Heart left ventricle (tissue), 16 donors: ENCODE results near the gene ARFIP2. TPM values are rescaled to one million over a fixed set of nuclear protein-coding genes. Genes with fewer than 3 reads are reported as not detected.

ENCODE experiments used
- ATAC-seq, 4 donors: fragments of 200-7000 bp; cut with Tn5 transposase; one replicate each; pipeline ENCODE4 v1.9.1; 2020 to 2022; ENCODE audit warnings: moderate library complexity in 4 of 4, mild to moderate bottlenecking in 3 of 4, moderate number of reproducible peaks in 1 of 4
- DNase-seq, 5 donors: peaks; one replicate each; pipeline ENCODE4 v3.0.0-alpha.2; 2020
- H3K27ac ChIP-seq, 12 donors: fragments of 200-600 bp; sonication (generic) in 4 of 12; one replicate each; pipeline versions ENCODE4 v1.5.0 to v1.8.0; 2016 to 2022; ENCODE audit warnings: mild to moderate bottlenecking in 2 of 12
- H3K27me3 ChIP-seq, 9 donors: fragments of 200-600 bp; sonication (generic) in 2 of 9; one replicate each; pipeline versions ENCODE4 v1.5.1 to v1.8.0; 2016 to 2022; ENCODE audit warnings: mild to moderate bottlenecking in 3 of 9
- H3K36me3 ChIP-seq, 9 donors: fragments of 200-600 bp; sonication (generic) in 2 of 9; one replicate each; pipeline versions ENCODE4 v1.5.0 to v1.8.0; 2018 to 2022; ENCODE audit warnings: mild to moderate bottlenecking in 2 of 9
- H3K4me1 ChIP-seq, 12 donors: fragments of 200-600 bp; sonication (generic) in 4 of 12; one replicate each; pipeline versions ENCODE4 v1.5.0 to v1.8.0; 2016 to 2022; ENCODE audit warnings: mild to moderate bottlenecking in 3 of 12
- H3K4me3 ChIP-seq, 12 donors: fragments of 200-600 bp; sonication (generic) in 4 of 12; one replicate each; pipeline versions ENCODE4 v1.5.0 to v1.8.0; 2017 to 2022; ENCODE audit warnings: mild to moderate bottlenecking in 9 of 12, moderate library complexity in 4 of 12
- H3K9me3 ChIP-seq, 12 donors: fragments of 200-600 bp; sonication (generic) in 4 of 12; one replicate each; pipeline versions ENCODE4 v1.5.0 to v1.8.0; 2016 to 2022; ENCODE audit warnings: mild to moderate bottlenecking in 1 of 12
- CTCF ChIP-seq, 12 donors: fragments of 200-600 bp; sonication (generic) in 4 of 12; IDR thresholded peaks; one replicate each; pipeline versions ENCODE4 v1.5.0 to v1.8.0; 2018 to 2022; ENCODE audit warnings: antibody characterized with exemption in 12 of 12, mild to moderate bottlenecking in 5 of 12
- POLR2A ChIP-seq, 2 donors: fragments of 450-650 bp; IDR thresholded peaks; one replicate each; pipeline ENCODE4 v1.6.1; 2017; ENCODE audit warnings: antibody characterized with exemption in 2 of 2, mild to moderate bottlenecking in 2 of 2, moderate library complexity in 2 of 2
- WGBS, 4 donors: extraction: QIAGEN DNeasy Blood & Tissue Kit in 2 of 4; methylation state at CpG; one replicate each; pipeline versions ENCODE4 v1.1.5 to v1.1.7; 2013 to 2018; 5-methylcytosine and 5-hydroxymethylcytosine counted together
- intact Hi-C, 10 donors: fragments of 100-400 bp; cut with DNase I; formaldehyde crosslinking; loops; one replicate each; pipeline versions ENCODE4 v1.11.1 to v1.14.2; 2022
- polyA plus RNA-seq, 2 donors: library from polyadenylated mRNA; stranded (reverse); fragments of 200-250 nt; gene quantifications; one replicate each; pipeline ENCODE4 v1.2.3, GENCODE V29; 2013
- total RNA-seq, 9 donors: library from RNA; depleted of rRNA in 2 of 9; stranded (reverse); fragments of >200 nt in 2 of 9; fragmentation: NEBNext Ultra II Directional in 3 of 9; extraction: Animal tissue kit (Norgen Biotek cat#: 25700) in 3 of 9; gene quantifications; one replicate each; pipeline versions ENCODE4 v1.1.0 to v1.2.4, GENCODE V29; 2016 to 2023
- donor health status: ischemic (EF 13 %, LVEDD 7.1; RV severe dilation, severe dysfunction).
- donor health status: healthy with polysubstance abuse.
- donor health status: DM: no; HTN: yes; CAD: no.
- donor health status: DM: no; HTN: no; CAD: no.
- donor health status: ischemic (EF 25% LVEDD 6.9; RV normal size, moderate dysfunction).
- donor health status: ischemic (EF 25% LVEDD 5.7; RV mildly dilated, moderate dysfunction).
- donor health status: healthy.
- donor health status: DM: yes; HTN: yes; CAD: no.
- donor health status: ischemic (EF 35%, LVEDD 5.7; RV mildly dilated, moderate dysfunction).
- donor health status: nonischemic (EF 11% LVEDD 7.7; RV severe dilation, severe dysfunction).
- donor health status: DM: yes; HTN: yes; CAD: no.
- donor health status: PGD.
- donor health status: ischemic (EF 29% LVEDD 5.4; RV normal size, mild dysfunction).
- donor health status: nonischemic (EF 23%, LVEDD 6.1; RV moderate dilation, normal function).

The ARFIP2 gene
- total and polyA plus RNA-seq, 11 donors, result 10.7 to 36.7 (median 18.9) TPM

- H3K9me3 ChIP-seq, result no peaks in the 10 kb centered on the region
- H3K36me3 ChIP-seq, result peaks cover 0 to 62% (median 44%) of the 10 kb centered on the region in 9 donors
- H3K4me1 ChIP-seq, result no peaks in the 10 kb centered on the region
- WGBS, 4 donors, result 57 to 61% (median 59%) methylated on average over 2 of the region's 2 CpGs
- intact Hi-C loops, result loop anchor here (1.0 to 10.0 kb wide), 10 partner anchors 61 to 481 kb away; partner anchors contain the start of gene HPX (in 5 of the 10)
- H3K4me3 ChIP-seq, result no peak overlapping the region
- no peaks in the 10 kb centered on the region for H3K27me3 ChIP-seq
- no peak overlapping the region for H3K27ac ChIP-seq
- DNase-seq (no peak), ATAC-seq (peak in 3 of 4 donors; percentile 64 to 72 (median 66))
- TF ChIP-seq POLR2A (IDR thresholded peaks at IDR 0.05) (no peak), CTCF (IDR thresholded peaks at IDR 0.05) (peak; percentile 60 to 83 (median 75))
Measured at GRCh38 chr11:6505577-6506240, 24.6 kb upstream of the ARFIP2 start.

GRCh38 chr11:6504166-6504565 is 23.0 kb upstream of the ARFIP2 start:
- no peaks in the 10 kb centered on the region for H3K9me3 ChIP-seq
- intact Hi-C loops, result loop anchor here in 8 of 10 donors (2.0 to 10.0 kb wide), 6 partner anchors 59 to 479 kb away; partner anchors contain the start of gene HPX (in 4 of the 8)
- peaks cover 0 to 2% (median 0%) of the 10 kb centered on the region in 12 donors for H3K4me1 ChIP-seq
- TF ChIP-seq POLR2A (IDR thresholded peaks at IDR 0.05), result no peak
- TF ChIP-seq CTCF (IDR thresholded peaks at IDR 0.05), result no peak
- no peak for ATAC-seq
- no peaks in the 10 kb centered on the region for H3K27me3 ChIP-seq
- DNase-seq, result no peak
- no peak overlapping the region for H3K27ac ChIP-seq
- peaks cover 0 to 56% (median 36%) of the 10 kb centered on the region in 9 donors for H3K36me3 ChIP-seq
- 79 to 85% (median 82%) methylated on average over 3 of the region's 3 CpGs for WGBS, 4 donors
- H3K4me3 ChIP-seq, result no peak overlapping the region

- no peak for ATAC-seq
- intact Hi-C loops, result loop anchor here in 7 of 10 donors (5.0 to 10.0 kb wide), 5 partner anchors 58 to 478 kb away; partner anchors contain the start of gene HPX (in 4 of the 7)
- no peaks in the 10 kb centered on the region for H3K9me3 ChIP-seq
- H3K27ac ChIP-seq, result no peak overlapping the region
- no peaks in the 10 kb centered on the region for H3K27me3 ChIP-seq
- WGBS, 4 donors, result 94 to 98% (median 96%) methylated on average over 3 of the region's 3 CpGs
- peaks cover 0 to 55% (median 40%) of the 10 kb centered on the region in 9 donors for H3K36me3 ChIP-seq
- DNase-seq, result no peak
- TF ChIP-seq POLR2A (IDR thresholded peaks at IDR 0.05) (no peak), CTCF (IDR thresholded peaks at IDR 0.05) (no peak)
- H3K4me1 ChIP-seq, result peaks cover 0 to 17% (median 0%) of the 10 kb centered on the region in 12 donors
- H3K4me3 ChIP-seq, result no peak overlapping the region
Measured at GRCh38 chr11:6502382-6502781, 21.3 kb upstream of the ARFIP2 start.

- intact Hi-C loops, result loop anchor here in 1 of 10 donors (5.0 kb wide), 1 partner anchor 121 kb away; no protein-coding TSS in a partner anchor
- WGBS, 4 donors, result 93 to 100% (median 95%) methylated on average over 5 of the region's 5 CpGs
- no peaks in the 10 kb centered on the region for H3K27me3 ChIP-seq
- TF ChIP-seq POLR2A (IDR thresholded peaks at IDR 0.05) (no peak), CTCF (IDR thresholded peaks at IDR 0.05) (no peak)
- DNase-seq (no peak), ATAC-seq (peak in 1 of 4 donors; percentile 10)
- H3K27ac ChIP-seq, result peak overlapping the region in 1 of 12 donors; percentile 41
- H3K4me1 ChIP-seq, result peaks cover 0 to 19% (median 0%) of the 10 kb centered on the region in 12 donors
- H3K9me3 ChIP-seq, result no peaks in the 10 kb centered on the region
- H3K4me3 ChIP-seq, result no peak overlapping the region
- peaks cover 0 to 51% (median 30%) of the 10 kb centered on the region in 9 donors for H3K36me3 ChIP-seq
Measured at GRCh38 chr11:6498544-6498943, 17.4 kb upstream of the ARFIP2 start.
